Activated T-helper 9 cell treated with anti-CD3 and anti-CD28 coated beads, Interleukin-2, amount 50 U/mL, for 16 hours (primary cell): Measurements from ENCODE around the gene POLR3A.

Experiments
- DNase-seq: peaks from one replicate; pipeline ENCODE4 v3.0.0-alpha.2; 2020; ENCODE audit warnings: low read depth

POLR3A gene

DNA sequence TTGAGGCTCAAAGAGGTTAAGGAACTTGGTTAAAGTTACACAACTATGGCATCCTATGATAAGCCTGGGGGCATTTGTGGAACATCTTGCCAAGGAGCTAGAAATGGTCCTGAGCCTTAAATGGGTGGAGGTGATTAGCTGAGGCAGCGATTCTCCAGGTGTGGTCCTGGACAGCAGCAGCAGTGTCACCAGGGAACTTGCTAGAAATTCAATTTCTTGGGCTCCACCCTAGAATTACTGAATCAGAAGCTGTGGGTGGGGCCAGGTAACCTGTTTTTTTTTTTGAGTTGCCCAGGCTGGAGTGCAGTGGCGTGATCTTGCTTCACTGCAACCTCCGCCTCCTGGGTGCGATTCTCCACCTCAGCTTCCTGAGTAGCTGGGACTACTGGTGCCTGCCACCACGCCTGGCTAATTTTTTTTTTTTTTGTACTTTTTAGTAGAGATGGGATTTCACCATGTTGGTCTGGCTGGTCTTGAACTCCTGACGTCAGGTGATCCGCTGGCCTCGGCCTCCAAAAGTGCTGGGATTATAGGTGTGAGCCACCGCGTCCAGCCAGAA, 17.5 kb upstream of the POLR3A start:
- no peak for DNase-seq

DNA sequence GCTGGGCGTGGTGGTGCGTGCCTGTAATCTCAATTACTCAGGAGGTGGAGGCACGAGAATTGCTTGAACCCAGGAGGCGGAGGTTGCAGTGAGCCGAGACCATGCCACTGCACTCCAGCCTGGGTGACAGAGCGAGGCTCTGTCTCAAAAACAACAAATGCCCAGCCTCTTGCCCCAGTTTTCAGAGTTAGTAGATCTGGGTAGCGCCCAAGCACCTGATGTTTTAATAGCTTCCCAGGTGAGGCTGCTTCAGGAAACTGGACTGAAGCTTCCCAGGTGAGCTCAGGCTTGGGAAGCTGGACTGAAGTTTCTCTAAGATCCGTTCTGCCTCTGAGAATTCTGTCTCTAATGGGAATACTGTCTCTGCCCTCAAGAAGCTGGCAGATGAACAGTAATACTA, 16.5 kb upstream of the POLR3A start:
- DNase-seq: no peak

DNA sequence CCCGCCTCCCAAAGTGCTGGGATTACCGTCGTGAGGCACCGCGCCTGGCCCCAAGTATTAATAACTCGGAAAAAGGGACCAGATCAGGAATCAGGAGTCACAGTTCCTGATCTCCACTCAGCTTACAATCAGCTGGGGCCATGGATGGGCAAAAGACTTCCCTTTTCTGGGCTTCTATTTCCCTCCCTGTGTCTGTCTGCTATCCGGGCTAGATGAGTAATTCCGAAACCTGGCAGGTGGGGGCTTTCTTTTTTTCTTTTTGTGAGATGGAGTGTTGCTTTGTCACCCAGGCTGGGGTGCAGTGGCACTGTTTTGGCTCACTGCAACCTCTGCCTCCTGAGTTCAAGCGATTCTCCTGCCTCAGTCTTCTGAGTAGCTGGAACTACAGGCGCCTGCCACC, 15.9 kb upstream of the POLR3A start:
- no peak for DNase-seq

DNA sequence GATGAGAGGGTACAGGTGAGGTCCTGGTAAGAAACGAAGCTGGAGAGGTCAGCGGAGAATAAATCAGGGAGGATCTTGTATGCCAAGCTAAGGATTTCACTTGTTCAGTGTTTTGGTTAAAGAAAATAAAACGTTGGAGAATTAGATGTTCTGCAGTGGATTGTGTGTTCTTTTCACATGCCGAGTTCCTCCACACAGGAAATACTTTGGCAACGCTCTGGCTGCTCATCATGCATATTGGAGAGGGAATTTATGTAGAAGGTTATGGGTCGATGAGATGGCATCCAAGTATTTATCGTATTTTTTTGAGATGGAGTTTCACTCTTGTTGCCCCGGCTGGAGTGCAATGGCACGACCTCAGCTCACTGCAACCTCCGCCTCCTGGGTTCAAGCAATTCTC, 15.4 kb upstream of the POLR3A start:
- DNase-seq: no peak

DNA sequence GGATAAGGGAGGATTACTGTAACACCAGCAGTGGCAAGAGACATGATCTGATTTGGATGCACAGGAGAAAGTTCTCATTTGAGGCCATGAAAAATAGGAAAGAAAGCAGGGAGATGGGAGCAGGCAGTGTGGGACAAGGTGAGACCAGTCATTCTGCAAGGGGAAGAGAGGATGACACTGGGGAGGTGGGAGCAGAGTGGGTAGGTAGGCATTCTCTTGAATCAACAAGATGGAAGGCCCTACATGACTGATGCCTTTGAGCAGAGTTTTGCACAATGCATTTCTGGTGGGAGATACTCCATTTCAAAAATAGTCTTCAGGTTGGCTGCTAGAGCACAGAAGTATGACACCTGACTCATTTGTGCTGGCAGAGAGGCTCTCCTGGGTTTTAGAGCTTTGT, 14.9 kb upstream of the POLR3A start:
- DNase-seq: no peak

DNA sequence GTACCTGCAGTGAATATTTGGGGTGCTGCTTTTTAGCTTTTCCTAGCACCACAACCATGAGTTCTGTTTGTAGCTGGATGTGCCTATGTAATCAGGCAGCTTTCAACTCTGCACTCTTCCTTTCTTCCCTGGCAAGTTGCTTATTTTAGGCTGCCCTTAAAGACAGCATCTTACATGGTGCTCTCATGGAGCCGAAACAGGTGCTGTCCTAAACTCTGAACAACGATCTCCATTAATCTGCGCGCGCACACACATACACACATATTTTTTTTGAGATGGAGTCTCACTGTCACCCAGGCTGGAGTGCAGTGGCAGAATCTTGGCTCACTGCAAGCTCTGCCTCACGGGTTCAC, 13.4 kb upstream of the POLR3A start:
- no peak for DNase-seq

DNA sequence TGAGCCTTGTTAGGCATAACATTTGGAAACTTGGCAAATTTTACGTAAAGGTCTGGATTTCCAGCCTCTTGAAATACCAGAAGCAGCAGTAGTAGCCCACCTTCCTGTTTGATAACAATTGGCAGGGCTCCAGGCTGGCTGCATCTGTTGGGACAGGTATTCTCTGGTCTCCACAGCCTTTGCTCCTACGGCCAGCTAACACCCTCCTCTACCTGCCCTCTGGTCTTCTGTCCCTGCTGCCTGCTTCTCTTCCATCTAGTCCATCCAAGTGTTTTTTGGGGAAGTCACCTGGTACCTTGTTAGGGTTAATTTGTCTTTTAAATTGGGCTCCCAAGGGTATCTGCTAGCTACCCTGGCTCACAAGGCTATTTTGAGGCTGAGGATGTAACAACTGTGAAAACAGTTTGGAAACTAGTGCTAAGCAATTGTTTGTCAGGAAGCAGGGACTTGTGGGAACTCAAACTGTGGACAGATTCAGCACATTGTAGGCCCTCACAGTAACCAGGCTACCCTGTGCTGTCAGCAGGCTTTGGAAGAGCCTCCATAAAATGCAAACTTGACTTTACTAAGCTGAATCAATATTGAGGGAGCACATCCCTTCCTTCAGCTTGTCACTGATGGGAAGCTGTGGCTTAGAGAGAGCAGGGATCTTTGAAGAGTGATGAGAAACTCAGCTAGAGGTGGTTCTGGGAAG, 12.9 kb upstream of the POLR3A start:
- DNase-seq: no peak

DNA sequence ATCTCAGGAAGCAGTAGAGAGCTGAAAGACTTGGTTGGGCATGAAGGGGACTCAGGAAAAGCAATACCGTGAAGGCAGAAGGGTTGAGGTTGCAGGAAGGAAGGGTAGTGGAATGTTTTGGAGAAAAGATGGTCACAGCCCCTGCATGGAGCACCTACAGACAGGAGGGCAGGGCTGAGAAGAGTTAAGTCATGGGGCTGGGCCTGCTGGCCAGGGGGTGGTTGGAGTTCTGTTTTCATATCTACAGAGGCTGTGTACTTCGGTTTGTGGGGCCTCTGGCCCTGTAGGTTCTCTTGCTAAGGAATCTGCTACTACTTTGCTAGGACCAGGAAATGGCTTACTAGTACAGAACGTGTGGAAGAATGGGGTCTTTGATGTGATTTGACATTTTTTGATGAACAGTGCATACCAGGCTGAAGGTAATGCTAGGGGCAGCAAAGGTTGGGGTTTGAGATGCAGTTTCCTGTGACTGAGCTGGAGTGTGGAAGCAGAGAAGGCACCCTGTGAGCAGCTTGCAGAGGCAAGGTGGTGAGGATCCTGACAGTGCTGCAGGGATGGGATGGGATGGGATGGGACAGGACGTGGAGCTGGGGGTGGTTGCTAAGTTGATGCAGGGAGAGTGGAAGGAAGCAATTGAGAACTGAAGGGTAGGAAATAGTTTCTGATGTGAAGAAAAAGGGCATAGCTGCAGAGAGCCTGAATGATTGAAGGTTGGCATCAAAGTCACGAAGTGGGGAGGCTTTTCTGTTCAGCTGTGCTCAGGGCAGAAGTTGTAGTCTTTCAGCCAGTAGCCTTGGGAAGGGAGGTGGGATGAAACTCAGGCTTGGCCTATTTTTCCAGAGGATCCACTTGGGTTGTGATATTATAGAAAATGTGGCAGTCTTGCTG, 12.1 kb upstream of the POLR3A start:
- no peak for DNase-seq

DNA sequence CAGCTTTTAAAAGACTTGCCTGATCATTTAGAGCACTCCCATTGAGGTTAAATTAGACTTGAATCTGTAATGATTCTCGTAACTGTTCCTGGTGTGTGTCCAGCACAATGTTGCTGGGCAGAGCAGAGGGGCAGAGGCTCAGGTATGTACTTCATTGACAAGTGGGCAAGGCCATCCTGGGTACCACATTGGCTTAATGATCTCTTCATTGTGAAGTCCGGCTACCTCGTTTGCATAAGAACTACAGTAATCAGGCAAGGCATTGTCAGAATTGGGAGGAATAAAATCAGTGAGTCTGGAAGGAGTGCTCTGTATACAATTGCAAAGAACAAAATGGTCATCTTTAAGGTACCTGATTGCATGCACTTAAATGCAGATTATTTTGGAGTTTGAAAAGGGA, 10.4 kb upstream of the POLR3A start:
- no peak for DNase-seq

DNA sequence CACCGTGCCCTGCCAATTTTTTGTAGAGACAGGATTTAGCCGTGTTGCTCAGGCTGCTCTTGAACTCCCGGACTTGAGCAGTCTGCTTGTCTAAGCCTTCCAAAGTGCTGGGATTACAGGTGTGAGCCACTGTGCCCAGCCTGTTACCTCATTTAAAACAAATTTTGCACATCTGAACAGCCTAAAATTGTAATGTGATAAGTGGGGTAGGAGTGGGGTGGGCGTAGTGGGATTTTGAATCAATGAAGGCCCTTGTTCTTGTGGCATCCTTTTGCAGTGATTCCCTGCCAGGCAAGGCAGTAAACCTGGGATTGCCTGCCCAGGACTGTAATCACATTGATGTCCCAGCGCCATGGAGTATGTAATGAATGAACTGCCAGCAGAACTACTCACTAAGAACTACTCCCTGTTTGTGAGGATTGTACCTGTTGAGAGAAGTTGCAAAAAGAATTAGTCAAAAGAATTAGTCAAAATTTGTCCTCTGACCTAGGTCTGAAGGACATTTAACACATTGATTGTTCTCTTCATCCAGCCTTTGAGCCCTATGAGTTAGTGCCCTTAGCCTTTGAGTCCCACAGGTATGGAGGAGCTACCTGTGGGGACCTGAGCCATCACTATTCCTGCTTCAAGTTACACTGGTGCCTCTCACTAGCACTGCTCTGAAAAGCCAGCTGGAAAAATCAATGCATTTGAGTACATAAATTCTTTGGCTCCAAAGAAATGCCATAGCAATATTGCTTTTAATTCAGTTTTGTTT, 9.7 kb upstream of the POLR3A start:
- DNase-seq: no peak

DNA sequence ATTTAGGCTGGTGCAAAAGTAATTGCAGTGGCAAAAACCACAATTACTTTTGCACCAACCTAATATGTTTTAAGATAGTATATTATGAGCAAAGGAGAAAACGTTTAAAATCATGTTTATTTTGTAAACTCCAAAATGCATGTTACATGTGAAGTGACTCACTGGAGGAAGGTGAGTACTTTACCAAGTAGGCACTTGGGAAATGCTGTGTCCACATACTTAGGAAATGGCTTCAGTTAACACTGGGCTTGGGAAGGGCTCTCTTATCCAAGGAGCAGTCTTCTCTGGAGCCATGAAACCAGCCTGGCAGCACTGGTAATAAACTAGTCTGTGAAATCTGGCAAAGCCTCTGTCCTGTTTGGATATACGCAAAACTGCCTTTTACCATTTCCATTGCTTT, 8.8 kb upstream of the POLR3A start:
- no peak for DNase-seq

DNA sequence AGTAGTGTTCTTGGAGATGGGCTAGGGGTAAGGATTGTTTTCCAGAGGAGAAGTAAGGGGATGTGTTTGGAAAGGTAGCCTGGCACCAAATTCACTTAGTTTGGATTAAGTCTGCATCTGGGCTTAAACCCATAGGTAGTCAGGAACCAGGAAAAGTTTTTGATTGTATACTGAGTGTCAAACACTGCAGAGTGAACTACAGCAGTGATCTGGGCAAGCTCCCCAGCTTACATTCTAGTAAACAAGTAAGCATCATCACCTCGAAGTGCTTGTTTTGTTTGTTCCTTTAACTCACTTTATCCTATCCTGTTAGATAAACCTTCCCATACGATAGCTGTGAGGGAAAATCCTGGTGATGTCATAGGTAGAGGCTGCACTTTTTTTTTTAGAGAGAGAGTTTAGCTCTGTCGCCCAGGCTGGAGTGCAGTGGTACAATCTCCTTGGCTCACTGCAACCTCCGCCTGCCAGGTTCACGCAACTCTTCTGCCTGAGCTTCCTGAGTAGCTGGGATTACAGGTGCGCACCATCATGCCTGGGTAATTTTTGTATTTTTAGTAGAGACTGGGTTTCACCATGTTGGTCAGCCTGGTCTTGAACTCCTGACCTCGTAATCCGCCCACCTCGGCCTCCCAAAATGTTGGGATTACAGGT, 6.7 kb upstream of the POLR3A start:
- DNase-seq: no peak

DNA sequence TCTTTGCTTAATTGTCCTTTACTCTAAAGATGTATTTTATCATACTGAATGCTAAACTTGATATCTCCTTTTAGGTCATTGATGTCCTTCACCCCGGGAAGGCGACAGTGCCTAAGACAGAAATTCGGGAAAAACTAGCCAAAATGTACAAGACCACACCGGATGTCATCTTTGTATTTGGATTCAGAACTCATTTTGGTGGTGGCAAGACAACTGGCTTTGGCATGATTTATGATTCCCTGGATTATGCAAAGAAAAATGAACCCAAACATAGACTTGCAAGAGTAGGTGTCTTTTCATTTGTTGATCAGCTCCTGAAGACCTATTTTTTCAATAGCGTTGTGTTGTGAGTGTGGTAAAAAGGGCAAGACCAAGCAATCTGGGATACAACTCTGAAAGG, 6.1 kb upstream of the POLR3A start:
- no peak for DNase-seq

DNA sequence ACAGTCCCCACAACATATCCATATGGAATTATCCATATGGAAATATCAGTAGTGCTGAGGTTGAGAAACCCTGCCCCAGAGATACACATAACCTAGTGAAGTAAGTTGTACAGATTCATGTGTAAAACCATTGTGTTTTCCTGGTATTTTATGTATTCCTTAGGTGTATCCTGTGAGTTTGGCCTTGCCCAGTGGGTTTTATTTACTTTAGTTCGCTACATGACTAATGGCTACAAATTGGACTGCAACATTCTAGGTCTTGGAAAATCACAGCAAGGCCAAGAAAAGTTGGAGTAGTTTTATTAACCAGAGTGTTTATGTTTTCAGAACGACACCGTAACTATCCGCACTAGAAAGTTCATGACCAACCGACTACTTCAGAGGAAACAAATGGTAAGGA, 5.7 kb upstream of the POLR3A start:
- no peak for DNase-seq

DNA sequence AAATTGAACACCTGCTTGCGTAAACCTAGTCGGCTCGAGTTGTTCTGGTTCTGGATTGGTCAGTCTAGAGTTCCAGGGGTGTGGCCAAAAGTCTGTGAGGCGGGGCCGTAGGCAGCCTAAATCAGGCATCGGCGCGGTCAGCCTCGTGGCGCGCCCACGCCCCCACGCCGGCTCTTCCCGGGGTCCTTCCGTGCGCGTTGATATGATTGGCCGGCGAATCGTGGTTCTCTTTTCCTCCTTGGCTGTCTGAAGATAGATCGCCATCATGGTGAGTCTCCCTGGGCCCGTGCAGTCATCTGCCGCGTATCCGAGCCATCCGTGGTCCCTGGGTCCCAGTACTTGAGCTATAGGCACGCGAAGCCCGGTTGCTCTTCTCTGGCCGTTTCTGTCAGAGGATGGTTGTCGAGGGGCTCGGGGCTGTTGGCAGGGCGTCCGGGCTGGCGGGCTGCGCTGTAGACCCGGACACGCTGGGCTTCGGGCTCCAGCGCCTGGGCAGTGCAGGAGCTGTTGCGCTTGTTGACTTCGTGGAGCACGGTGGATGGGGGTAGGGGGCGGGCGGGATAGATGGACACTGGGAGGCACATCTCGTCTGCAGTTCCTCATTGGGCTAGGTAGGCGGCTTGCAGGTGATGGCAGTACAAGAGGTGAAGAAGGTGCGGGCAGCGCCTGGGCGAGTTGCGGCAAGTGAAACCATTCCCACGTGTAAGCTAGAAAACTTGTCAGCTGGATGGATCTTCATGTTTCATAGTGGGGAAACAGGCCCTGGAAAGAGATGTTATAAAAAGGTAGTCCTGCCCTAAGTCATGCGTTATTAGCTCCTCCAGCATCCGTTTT, 4.5 kb upstream of the POLR3A start, which contains the start of gene RPS24:
RPS24 (plus strand) TSS at position 227 of the 834 bp plus-strand sequence; CDS start at position 266, 39 bp downstream.
- peak; percentile 90 for DNase-seq

DNA sequence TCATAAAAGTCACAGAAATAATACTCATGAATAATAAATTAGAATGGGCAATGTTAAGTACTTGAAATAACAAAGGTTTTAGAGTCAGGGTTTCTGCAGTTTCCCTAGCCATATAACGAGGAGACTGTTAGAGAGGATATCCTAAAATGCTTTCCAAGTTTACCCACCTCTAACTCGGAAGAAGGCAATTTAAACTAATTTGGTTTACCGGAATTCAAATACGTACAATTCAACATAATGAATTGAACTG, 4.0 kb upstream of the POLR3A start:
- DNase-seq: no peak

DNA sequence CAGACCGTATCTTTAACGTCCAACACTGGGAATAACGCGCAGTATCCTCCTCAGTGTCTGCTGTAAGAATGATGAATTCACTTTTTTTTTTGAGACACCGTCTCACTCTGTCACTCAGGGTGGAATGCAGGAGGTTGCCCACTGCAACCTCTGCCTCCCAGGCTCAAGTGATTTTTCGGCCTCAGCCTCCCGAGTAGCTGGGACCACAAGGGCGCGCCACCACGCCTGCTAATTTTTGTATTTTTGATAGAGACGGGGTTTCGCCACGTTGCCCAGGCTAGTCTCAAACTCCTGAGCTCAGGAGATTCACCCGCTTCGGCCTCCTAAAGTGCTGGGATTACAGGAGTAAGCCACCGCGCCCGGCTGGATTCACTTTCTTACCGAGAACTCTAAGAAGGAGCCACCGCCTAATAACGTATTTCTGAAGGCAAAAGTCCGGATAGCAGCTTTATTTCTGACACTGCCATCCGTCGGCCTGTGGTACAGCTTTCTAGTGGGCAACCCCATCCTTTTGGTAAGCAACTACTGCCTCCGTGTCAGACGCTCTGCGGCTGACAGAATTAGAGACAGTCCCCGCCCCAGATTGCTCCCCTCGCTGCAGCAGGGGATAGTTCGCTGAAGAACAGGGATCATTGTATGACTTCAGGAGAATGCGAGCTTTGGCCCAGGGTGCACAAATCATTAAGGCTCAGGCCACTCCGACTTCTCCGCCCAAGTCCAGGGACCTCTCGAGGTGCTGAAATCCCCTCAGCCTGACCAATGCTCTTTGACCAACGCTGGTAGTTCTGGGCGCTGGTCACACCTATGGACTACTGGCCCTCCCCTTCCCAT, 662 bp downstream of the POLR3A start:
- DNase-seq: no peak

DNA sequence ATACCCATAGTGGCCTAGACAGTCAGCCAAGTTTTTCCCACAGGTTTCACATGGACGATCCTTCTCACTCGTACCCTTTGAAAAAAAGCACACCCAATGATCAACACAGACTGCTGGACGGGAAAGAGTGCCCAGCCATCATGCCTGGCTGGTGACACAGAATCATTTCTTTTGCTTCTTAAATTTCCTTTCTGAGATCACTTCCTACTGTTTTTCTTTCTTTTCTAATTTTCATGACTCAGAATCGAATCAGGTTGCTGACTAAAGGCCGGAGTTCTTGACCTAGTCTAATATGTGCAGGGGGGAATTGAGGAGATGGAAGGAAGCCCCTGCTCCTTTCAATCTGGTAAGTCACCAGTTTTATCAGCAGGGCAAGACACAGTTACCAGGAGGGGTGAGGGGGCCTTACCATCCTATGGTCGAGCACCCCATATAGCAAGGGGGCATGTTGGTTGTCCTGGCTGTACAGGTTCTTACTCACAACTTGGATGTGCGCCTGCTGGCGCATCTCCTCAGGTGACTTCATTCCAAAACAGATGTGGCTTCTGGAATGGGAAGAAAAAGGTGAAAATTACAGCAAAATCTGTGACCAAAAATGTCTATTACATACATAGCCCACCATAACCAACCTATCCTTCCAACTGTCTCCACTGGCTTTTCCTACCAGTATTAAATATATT, 3.5 kb downstream of the POLR3A start:
- no peak for DNase-seq

DNA sequence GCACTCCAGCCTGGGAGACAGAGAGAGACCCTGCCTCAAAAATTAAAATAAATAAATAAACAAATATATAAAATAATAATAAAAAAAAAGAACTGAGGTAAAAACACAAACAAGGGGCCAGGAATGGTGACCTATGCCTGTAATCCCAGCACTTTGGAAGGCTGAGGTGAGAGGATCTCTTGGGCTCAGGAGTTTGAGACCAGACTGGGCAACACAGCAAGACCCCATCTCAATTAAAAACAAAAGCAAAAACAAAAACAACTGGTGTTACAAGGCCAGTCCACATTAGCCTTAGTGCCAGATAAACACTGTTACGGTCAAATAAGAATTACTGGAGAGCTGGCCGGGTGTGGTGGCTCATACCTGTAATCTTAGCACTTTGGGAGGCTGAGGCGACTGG, 5.6 kb downstream of the POLR3A start:
- no peak for DNase-seq

DNA sequence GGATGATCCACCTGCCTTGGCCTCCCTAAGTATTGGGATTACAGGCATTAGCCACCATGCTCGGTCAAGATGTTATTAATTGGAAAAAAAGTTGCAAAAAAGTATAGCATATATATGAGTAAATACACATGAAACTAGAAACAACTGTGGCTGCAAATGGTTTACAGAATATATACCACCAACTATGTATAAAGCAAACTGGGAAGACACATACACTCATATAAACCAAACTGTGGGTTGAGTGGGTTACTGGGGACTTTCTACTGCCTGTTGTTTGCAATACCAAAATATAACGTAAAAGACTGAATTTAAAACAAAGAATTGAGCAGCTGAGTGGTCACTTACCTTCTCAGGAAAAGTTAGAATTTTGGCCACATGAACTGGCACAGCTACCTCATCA, 8.1 kb downstream of the POLR3A start:
- DNase-seq: no peak
